GM19395 (cell line): Measurements from ENCODE around the gene RAPGEFL1.
"Not testable (repeated sequence)": the region's sequence is repeated elsewhere in the genome, so short reads cannot be mapped to it uniquely, and the experiment has no call there.

Source experiments
- ATAC-seq: cut with Tn5 transposase; IDR thresholded peaks from one replicate; pipeline ENCODE4 v1.9.1; 2021; ENCODE audit warnings: mild to moderate bottlenecking, moderate library complexity; ENCODE audit not compliant: unreplicated experiment

The RAPGEFL1 gene, protein sequence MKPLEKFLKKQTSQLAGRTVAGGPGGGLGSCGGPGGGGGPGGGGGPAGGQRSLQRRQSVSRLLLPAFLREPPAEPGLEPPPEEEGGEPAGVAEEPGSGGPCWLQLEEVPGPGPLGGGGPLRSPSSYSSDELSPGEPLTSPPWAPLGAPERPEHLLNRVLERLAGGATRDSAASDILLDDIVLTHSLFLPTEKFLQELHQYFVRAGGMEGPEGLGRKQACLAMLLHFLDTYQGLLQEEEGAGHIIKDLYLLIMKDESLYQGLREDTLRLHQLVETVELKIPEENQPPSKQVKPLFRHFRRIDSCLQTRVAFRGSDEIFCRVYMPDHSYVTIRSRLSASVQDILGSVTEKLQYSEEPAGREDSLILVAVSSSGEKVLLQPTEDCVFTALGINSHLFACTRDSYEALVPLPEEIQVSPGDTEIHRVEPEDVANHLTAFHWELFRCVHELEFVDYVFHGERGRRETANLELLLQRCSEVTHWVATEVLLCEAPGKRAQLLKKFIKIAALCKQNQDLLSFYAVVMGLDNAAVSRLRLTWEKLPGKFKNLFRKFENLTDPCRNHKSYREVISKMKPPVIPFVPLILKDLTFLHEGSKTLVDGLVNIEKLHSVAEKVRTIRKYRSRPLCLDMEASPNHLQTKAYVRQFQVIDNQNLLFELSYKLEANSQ

DNA sequence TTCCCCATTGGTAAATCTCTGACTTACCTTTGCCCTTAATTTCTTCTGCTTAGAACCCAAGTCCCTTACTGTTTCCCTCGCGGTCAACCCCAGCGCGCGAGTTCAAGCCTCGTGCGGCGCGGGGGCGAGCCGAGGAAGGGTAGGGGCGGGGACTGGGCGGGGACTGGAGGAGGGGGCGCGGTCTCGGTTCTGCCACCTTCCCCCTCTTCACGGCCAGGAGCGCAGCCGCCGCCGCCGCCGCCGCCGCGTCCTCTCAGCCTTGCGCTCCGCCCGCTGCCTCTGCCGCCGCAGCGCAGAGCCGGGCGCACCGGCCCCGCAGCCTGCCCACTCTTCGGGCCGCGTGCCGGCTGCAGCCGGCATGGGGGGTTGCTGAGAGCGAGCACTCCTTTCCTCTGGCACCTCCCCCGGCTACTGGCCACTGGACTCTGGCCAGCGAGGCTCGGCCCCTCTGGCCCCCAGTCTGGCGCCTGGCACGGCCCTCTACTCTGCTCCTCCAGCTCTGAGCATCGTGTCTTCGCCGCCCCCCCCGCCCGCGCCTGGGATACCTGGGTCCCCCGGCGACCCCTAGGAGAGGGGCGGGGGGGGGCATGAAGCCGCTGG is at the start of gene RAPGEFL1:
TSS of gene RAPGEFL1 (plus strand) at position 196 of the 600 bp plus-strand sequence. CDS start at position 588, 392 bp downstream.
- ATAC-seq: no peak

DNA sequence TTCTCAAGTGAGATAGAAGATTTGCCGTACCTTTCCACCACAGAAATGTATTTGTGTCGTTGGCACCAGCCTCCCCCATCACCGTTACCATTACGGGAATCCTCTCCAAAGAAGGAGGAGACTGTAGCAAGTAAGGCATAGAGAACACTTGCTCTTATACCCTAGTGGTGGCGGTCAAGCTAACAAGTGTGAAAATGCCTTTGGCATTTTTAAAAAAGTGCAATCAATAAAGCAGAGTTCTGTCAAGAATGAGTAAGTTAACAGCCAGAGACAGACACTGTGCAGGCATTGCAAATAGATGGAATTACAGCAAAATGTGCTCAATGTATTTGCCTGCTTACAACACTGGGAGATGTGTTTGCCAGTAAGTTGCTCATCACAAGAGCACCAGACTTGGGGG is 47.8 kb upstream of the RAPGEFL1 start:
- ATAC-seq: no peak

DNA sequence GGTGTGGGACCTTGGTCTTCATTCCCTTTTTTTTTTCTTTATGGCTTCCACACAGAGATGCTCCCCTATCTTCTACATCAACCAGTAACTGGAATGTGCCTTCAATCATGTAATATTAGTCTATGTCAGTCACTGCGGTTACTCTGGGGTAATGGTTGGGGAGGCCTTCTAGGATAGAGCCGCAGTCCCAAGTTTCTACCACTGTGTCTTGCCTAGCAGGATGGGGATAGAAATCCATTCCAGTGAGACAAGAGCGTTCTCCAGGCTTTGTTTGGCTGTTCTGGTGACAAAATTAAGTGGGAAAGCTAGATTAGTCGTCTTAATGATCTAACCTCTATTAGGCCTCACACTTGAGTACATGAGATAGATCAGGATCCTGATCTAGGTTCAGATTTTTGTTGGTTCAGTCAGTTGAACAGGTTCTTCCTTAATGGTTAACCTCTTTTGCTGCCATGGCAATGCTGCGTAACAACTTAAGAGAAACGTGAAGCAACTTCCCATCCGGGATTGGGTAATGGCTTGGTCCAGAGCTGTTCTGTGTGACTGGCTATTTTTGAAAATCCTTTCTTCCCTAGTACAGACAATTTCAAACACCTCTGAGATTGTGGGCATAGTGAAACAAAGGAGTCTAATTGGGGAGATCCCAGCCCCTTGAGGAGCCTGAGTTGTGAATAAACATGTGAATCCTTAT is 46.8 kb upstream of the RAPGEFL1 start:
- no peak for ATAC-seq

GRCh38 chr17:40134184-40134583 is 43.1 kb upstream of the RAPGEFL1 start:
- no peak for ATAC-seq

DNA sequence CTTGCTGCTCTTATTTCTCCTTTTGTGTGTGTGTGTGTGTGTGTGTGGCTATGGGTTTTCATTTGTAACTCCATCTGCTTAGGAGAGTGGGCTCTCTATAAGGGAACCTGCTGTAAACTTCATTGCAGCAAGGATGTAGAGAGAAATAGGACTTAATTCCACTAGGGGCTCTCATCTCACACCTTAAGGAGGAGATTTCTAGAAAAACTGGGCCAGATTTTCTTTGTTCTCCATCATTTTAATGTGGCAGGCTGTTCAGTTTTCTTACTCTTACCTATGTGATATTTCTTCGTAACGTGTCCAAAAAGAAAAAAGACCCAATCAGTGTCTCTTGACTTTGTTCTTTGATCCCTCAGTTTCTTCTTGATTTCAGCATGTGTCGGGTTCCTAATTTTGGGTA is 41.5 kb upstream of the RAPGEFL1 start:
- ATAC-seq: no peak

- ATAC-seq: peak; percentile 18
Observed at GRCh38 chr17:40139566-40140058, 37.7 kb upstream of the RAPGEFL1 start.

DNA sequence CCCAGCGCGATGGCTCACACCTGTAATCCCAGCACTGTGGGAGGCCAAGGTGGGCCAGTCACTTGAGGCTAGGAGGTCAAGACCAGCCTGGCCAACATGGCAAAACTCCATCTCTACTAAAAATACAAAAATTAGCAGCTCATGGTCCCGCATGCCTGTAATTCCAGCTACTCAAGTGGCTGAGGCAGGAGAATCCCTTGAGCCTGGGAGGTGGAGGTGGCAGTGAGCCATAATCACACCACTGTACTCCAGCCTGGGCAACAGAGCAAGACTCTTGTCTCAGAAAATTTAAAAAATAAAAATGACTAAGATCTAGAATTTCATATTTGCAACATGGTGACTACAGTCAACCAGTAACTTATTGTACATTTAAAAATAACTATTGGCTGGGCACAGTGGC is 34.1 kb upstream of the RAPGEFL1 start:
- not testable (repeated sequence) for ATAC-seq

GRCh38 chr17:40145476-40145875 is 31.8 kb upstream of the RAPGEFL1 start:
- no peak for ATAC-seq

- ATAC-seq: no peak
Observed at GRCh38 chr17:40148527-40148926, 28.7 kb upstream of the RAPGEFL1 start.

GRCh38 chr17:40150276-40150675 is 27.0 kb upstream of the RAPGEFL1 start:
- no peak for ATAC-seq

DNA sequence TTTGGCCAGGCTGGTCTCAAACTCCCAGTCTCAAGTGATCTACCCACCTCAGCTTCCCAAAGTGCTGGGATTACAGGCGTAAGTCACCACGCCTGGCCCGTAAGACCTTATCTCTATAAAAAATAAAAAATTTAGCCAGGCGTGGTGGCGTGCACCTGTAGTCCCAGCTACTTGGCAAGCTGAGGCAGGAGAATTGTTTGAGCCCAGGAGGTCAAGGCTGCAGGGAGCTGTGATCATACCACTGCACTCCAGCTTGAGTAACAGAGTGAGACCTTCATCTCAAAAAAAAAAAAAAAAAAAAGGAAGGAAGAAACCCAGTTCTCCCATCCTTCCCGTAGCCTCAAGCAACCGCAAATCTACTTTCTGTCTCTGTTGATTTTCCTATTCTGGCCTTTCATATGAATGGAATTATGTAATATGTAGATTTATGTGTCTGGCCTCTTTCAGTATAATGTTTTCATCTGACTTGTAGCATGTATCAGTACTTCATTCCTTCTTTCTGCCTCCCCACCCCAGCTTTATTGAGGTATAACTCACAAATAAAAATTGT is 25.8 kb upstream of the RAPGEFL1 start:
- no peak for ATAC-seq

DNA sequence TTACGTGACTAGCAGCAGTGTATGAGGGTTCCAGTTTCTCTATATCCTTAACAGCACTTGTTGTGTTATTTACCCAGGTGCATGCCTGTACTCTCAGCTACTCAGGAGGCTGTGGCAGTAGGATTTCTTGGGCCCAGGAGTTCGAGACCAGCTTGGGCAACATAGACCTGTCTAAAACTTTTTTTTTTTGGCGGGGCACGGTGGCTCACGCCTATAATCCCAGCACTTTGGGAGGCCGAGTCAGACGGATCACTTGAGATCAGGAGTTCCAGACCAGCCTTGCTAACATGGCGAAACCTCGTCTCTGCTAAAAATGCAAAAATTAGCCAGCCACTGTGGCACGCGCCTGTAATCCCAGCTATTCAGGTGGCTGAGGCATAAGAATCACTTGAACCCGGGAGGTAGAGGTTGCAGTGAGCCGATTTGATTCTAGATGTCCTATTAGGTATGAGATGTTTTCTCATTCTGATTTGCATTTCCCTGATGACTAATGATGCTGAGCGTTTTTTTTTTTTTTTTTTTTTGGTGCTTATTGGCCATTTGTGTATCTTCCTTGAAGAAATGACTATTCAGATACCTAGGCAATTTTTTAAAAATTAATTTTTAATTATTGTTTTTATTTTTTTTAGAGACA is 23.6 kb upstream of the RAPGEFL1 start:
- ATAC-seq: no peak

DNA sequence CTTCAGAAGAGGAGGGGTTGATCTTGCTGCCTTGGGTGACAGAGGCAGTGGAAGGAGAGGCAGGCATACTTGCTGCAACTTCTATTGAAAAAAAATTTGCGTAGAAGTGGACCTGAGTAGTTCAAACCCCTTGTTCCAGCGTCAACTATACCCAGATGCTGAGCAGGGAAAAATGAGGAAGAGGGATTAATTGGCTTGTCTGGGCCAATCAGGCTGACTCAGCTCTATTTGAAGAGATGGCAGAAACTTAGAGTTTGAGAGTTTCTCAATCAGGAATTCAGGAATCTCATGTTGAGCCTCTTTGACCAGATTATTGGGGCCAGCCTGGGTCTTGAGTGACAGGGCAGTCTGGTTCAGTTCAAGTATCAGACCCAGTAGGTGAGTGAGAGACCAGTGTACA is 19.3 kb upstream of the RAPGEFL1 start:
- no peak for ATAC-seq

DNA sequence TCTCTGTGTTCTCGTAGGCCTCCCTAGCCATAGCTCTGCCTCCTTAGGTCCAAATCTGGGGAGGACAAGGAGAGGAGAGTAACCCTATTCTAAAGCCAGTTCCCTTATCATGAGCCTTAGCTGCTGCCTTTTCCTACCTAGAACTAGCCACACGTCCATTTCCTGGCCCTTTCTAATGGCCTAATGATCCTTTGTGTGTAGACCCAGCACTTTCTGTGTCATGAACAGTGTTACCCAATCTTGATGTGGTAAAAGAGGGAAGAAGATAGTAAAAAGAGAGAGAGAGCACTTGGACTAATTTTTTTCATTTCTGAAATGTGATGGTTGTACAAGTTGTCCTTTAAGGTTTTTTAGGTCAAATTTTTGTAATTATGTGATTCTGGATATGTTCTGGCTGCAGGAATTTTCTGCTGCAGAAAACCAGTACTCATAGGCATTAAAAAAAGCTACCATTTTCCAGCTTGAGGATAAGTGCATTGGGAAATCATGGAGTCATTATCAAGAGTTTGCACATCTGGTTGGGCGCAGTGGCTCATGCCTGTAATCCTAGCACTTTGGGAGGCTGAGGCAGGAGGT is 18.7 kb upstream of the RAPGEFL1 start:
- ATAC-seq: no peak

DNA sequence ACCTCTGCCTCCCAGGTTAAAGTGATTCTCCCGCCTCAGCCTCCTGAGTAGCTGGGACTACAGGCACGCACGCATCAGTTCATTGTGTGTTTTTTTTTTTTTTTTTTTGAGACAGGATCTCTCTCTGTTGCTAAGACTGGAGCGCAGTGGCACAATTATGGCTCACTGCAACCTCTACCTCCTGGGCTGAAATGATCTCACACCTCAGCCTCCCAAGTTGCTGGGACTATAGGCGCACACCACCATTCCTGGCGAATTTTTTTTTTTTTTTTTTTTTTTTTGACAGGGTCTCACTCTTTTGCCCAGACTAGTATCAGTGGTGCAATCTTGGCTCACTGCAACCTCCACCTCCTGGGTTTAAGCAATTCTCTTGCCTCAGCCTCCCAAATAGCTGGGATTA is 17.8 kb upstream of the RAPGEFL1 start:
- no peak for ATAC-seq

DNA sequence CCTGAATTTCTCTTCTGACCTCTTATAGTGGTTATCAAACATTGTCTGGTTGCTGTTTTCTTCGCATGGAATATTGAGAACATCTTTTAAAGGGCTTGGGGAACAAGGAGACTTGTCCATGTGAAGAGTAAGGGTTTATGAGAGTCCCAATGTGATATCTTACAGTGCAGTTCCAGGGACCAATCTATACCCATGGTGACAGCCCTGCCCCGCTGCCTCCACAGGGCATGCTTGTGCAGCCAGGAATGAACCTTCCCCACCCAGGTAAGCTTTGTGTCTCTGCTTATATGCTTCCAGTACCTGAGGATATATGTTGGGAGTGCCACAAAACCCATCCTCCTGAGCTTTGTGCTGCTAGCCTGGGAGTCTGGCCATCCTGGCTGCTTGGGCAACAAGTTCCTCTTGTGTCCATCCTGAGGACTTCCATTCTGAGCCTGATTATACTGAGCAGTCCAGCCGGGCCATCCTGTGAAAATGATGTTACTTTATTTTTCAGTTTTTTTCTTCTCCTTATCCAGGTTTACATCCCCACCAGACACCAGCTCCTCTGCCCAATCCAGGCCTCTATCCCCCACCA is 9.5 kb upstream of the RAPGEFL1 start:
- no peak for ATAC-seq

GRCh38 chr17:40168262-40168832 is 8.9 kb upstream of the RAPGEFL1 start:
- no peak for ATAC-seq

- no peak for ATAC-seq
Observed at GRCh38 chr17:40170325-40170724, 6.9 kb upstream of the RAPGEFL1 start.

GRCh38 chr17:40171750-40172149 is 5.5 kb upstream of the RAPGEFL1 start:
- ATAC-seq: no peak
